Activated gamma-delta T cell treated with Interleukin-2 at 50 U/mL for 16 hours (primary cell): ENCODE data around the gene IRF2BP2.

Experiments used
- DNase-seq: peaks from one replicate; pipeline ENCODE4 v3.0.0-alpha.2; 2020

The IRF2BP2 gene

GRCh38 chr1:234582681-234583301 is 27.2 kb downstream of the IRF2BP2 start:
- DNase-seq = no peak

GRCh38 chr1:234582186-234582585 is 27.8 kb downstream of the IRF2BP2 start:
- no peak for DNase-seq

- no peak for DNase-seq
Observed at GRCh38 chr1:234581063-234581714, 28.8 kb downstream of the IRF2BP2 start.

DNA sequence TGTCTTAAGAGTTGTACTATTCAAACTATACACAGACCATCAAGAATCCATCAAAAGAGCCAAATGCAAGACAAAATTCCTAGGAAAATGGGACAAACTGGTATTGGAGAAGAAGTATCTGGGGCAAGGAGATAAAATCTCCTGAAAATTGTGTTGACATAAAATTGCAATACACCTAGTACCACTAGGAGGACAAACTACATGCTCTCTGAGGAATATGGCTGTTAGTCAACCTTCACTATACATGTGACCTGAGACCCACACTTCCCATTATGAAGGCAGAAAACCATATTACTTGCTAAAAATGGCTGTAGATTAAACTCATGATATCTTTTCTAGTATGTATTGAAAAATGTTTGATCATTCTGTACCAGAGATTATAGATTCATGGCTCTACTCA is 30.0 kb downstream of the IRF2BP2 start:
- DNase-seq = no peak

DNA sequence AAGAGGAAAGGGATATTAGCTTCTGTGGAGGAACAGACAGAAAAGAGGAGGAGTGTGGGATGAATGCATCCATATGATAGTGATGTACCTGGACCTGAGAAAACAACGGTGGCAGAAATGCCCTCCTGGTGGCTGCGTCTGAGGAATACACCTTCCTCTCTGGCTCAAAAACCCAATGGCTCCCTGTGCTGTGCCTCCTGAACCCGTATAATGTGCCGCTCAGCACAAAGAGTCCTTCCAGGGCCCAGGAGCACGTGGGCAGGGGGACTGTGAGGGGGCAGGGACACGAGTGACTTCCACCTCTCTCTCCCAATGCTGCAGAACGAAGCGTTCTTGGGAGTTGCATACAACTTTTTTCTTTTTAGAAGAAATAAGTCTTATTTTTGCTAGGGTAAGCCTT is 31.2 kb downstream of the IRF2BP2 start:
- no peak for DNase-seq

- no peak for DNase-seq
Observed at GRCh38 chr1:234578087-234578486, 31.9 kb downstream of the IRF2BP2 start.

- no peak for DNase-seq
Observed at GRCh38 chr1:234573711-234574299, 36.2 kb downstream of the IRF2BP2 start.

GRCh38 chr1:234572966-234573365 is 37.0 kb downstream of the IRF2BP2 start:
- no peak for DNase-seq

DNA sequence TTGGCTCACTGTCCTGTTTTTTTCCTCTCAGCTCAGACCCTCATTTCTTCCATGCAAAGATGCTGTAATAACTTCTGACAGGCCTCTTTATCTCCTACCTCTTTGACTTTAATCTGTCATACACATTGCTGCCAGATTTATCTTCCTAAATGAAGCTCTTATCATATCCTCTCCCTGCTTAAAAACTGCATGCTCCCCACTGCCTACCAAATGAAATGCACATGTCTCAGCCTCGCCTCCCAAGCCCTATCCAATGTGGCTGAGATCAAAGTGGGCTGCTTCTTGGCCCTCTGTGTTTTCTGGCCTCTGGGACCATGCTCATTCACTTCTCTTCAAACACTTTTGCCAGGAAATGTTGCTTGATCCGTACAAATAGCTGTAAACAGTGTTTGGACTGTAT is 38.3 kb downstream of the IRF2BP2 start:
- no peak for DNase-seq

GRCh38 chr1:234570329-234571120 is 39.5 kb downstream of the IRF2BP2 start:
- no peak for DNase-seq

GRCh38 chr1:234568345-234568744 is 41.6 kb downstream of the IRF2BP2 start:
- DNase-seq = no peak

DNA sequence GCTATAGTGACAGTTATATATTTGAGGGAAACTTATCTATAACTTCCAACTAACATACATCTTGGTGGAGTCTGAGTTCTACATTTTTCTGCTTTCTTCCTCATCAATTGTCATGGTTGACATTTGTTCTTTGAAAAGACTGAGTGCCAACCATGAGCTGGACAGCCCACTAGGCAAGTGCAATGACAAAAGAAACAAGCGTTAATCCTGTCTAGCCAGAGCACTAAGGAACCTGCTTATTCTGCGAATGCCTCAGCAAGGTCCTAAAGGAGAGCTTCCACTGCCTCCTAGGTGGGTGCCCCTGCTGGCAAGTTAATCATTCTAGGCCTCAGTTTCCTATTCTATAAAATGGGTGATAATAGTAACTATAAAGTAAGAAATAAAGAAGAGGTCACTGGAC is 44.8 kb downstream of the IRF2BP2 start:
- no peak for DNase-seq

DNA sequence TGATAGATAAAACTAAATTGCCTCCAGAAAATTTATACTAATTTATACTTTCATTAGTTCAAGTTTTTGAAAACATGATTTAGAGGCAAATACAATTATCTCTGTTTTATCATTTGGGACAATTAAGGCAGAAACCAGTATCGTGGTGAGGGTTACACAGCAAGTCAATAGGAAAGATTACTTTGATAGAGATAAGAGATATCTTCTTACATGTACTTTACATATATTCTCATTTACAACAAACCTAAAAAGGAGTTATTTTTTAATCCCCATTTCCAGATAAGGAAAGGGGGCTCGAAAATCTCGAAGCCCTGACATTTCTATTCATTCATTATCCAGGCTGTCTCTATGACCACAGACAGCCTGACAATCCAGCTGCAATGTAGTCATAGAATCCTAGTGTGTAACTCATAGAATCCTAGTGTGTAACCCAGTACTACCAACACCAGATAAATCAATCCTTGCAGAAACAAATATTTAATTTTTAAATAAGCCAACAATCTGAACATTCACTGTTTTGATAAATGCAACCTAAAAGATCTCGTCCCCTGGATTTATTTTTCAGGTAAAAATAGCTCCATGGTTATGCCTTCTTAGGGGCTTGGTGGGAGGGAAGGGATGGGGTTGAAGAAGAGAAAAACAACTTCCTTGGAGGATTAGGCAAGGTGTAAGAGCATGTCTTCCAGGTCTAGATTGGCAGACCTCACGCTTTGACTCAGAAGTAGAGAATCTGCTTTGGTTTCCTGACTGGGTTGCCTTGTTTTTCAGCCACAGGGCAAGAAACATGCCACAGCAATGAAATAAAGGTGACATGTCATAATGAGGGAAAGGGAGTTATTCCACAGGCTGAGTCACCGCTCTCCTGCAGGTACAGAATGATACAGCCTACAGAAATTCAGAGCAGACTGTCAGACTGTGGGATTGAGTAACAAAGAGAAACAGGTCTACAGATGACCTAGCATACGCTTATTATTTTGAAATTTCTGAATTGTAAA is 45.6 kb downstream of the IRF2BP2 start:
- no peak for DNase-seq

- DNase-seq = no peak
Observed at GRCh38 chr1:234562334-234562733, 47.6 kb downstream of the IRF2BP2 start.

GRCh38 chr1:234561319-234561718 is 48.7 kb downstream of the IRF2BP2 start:
- no peak for DNase-seq

DNA sequence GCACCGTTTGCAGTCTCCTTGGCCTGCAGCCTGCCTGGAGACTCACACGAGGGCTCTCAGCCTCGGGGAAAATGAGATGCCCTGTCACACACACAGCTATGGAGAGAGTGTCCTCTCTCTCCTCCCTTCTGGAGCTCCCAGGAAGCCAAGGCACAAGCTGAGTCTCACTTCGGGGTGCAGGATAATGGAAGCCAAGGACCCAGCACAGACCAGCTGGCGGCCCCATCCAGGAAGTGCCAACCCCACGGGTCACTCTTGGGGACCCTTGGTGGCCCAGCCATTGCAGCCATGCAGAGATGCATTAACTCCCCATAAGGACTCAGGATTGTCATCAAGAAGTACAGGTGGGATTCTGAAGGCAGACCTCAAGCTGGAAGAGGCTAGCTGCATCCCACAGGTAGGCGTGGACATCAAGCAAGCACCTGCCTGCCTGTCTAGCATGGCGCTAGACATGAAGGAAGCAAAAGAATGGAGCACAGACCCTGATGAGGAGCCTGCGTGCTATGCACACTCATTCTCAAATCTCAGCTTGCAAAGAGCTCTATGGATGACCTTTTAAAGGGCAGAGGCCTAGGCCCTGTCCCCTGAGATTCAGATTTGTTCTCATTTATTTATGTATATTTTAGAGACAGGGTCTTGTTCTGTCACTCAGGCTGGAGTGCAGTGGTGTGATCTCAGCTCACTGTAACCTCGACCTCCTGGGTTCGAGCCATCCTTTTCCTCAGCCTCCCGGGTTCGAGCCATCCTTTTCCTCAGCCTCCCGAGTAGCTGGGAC is 49.9 kb downstream of the IRF2BP2 start:
- no peak for DNase-seq

GRCh38 chr1:234559152-234559901 is 50.7 kb downstream of the IRF2BP2 start:
- DNase-seq = no peak

DNA sequence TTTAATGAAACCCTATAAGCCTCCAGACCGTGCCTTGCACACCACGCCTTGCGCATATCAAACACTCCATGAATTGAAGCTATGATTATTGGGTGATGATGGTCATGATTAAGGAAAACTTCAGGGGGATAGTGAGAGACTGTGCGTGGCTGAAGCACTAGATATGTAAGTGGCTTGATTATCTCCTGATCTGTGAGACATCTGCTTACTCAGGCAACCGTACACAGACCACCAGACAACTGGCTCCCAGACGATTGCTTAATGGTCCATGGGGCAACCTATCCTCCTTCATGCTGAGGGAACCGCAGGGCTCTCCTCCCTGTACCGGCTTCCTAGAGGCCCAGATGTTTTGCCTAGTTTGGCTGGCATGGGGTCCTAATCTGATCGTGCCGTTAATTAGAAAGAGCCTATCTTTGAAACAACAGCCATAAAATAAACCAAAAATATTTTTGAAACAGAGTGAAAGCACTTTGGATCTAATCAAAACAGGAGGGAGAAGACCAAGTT is 51.6 kb downstream of the IRF2BP2 start:
- no peak for DNase-seq

GRCh38 chr1:234556245-234556943 is 53.6 kb downstream of the IRF2BP2 start:
- no peak for DNase-seq
